ENCODE results near the gene SELENOS.

SELENOS gene

GRCh38 chr15:101276501-101277037, 716 bp downstream of the SELENOS start:
- no peak for DNase-seq

- DNase-seq = no peak
Measured at GRCh38 chr15:101275018-101275417, 2.3 kb downstream of the SELENOS start.

- no peak for DNase-seq
Measured at GRCh38 chr15:101273534-101273933, 3.8 kb downstream of the SELENOS start.

- no peak for DNase-seq
Measured at GRCh38 chr15:101272584-101272983, 4.7 kb downstream of the SELENOS start.

GRCh38 chr15:101269479-101270223, 7.6 kb downstream of the SELENOS start:
- DNase-seq = no peak

- no peak for DNase-seq
Measured at GRCh38 chr15:101267320-101268104, 9.8 kb downstream of the SELENOS start.

GRCh38 chr15:101266787-101267186, 10.5 kb downstream of the SELENOS start:
- no peak for DNase-seq

GRCh38 chr15:101266034-101266433, 11.3 kb downstream of the SELENOS start:
- no peak for DNase-seq

- no peak for DNase-seq
Measured at GRCh38 chr15:101264911-101265641, 12.2 kb downstream of the SELENOS start.

- DNase-seq = no peak
Measured at GRCh38 chr15:101264011-101264410, 13.3 kb downstream of the SELENOS start.

- no peak for DNase-seq
Measured at GRCh38 chr15:101262551-101262950, 14.7 kb downstream of the SELENOS start.

GRCh38 chr15:101258238-101259144, 18.8 kb downstream of the SELENOS start:
- DNase-seq = peak; percentile 49

- DNase-seq = no peak
Measured at GRCh38 chr15:101256757-101257156, 20.5 kb downstream of the SELENOS start.

- DNase-seq = no peak
Measured at GRCh38 chr15:101255615-101256241, 21.6 kb downstream of the SELENOS start.

- DNase-seq = no peak
Measured at GRCh38 chr15:101255051-101255395, 22.3 kb downstream of the SELENOS start.

GRCh38 chr15:101254157-101255050, 22.9 kb downstream of the SELENOS start:
- no peak for DNase-seq

GRCh38 chr15:101252836-101253235, 24.4 kb downstream of the SELENOS start:
- no peak for DNase-seq

GRCh38 chr15:101251830-101252820, 25.2 kb downstream of the SELENOS start, which contains the start of gene CHSY1:
Gene CHSY1, minus strand, starts transcription at chr15:101252048. Its CDS starts 592 bp downstream, at chr15:101251456.
- peak; percentile 83 for DNase-seq
